Activated CD4-positive, alpha-beta memory T cell treated with anti-CD3 and anti-CD28 coated beads, Interleukin-2, amount 10 ng/mL, durations not matched to agents 7 days and 5 days (primary cell): ENCODE measurements around the gene LNX1. TPM values are rescaled to one million over a fixed set of nuclear protein-coding genes. Genes with fewer than 3 reads are reported as not detected.

Experiments
- CTCF ChIA-PET: fragments of 350-600 bp; sonication (Branson Sonifier 250); formaldehyde crosslinking; loops from one replicate; lab custom pipeline; 2021; ENCODE audit warnings: antibody characterized with exemption, inconsistent platforms; lab: Charles Lee
- POLR2A ChIA-PET: fragments of 350-600 bp; sonication (Branson Sonifier 250); formaldehyde crosslinking; loops from one replicate; lab custom pipeline; 2021; ENCODE audit warnings: antibody characterized with exemption; lab: Charles Lee
- DNase-seq: peaks from one replicate; pipeline ENCODE4 v3.0.0-alpha.2; 2020
- H3K27ac Mint-ChIP-seq: one replicate; pipeline ENCODE4 v1.8.0; 2021; ENCODE audit warnings: mild to moderate bottlenecking, mixed read lengths
- H3K27me3 Mint-ChIP-seq: one replicate; pipeline ENCODE4 v1.8.0; 2021; ENCODE audit warnings: mixed read lengths
- H3K36me3 Mint-ChIP-seq: one replicate; pipeline ENCODE4 v1.8.0; 2021; ENCODE audit warnings: low read depth, mixed read lengths
- H3K4me1 Mint-ChIP-seq: one replicate; pipeline ENCODE4 v1.8.0; 2021; ENCODE audit warnings: mixed read lengths
- H3K4me3 Mint-ChIP-seq: one replicate; pipeline ENCODE4 v1.8.0; 2021; ENCODE audit warnings: mild to moderate bottlenecking, mixed read lengths
- H3K9me3 Mint-ChIP-seq: one replicate; pipeline ENCODE4 v1.8.0; 2021; ENCODE audit warnings: mixed read lengths
- total RNA-seq, 2 experiments: library from RNA; stranded (reverse); gene quantifications; one replicate each; pipeline ENCODE4 v1.2.3, GENCODE V29; 2021

LNX1 gene
- total RNA-seq, 2 experiments from 2014 or later: not detected

DNA sequence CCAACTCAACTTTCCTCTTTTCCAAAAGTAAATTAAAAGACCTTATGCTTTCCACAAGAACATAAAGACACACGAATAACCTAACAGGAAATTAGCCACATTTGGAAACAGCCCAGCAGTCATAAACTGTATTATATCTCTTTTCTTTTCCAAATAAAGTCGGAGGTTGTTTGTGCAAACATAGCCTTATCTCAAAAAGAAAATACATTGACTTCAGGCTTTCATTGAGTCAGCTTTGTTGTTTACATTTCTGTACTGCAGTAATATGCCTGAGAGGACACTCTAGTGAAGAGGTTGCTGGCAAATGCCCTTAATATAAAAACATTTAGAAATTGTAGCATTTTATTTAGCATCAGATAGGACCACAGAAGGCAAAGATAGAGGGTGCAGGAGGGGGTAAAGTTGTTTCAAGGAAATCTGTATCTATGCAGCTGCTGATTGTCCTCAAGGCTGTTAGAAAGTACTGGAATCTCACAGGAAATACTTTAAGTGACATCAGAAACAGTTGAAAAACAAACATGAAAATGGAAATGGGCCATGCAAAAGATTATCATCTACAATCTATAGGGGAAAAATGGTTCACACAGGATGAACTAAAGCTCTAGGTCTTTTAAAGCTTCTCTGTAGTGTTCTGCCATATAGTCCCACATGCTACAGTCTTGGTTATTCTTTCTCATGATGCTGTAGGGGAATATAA lies 14.5 kb downstream of the LNX1 start:
- Mint-ChIP-seq H3K4me1 (no peaks in the 10 kb centered on the region), H3K27me3 (peaks cover 3% of the 10 kb centered on the region), H3K27ac (no peak overlapping the region), H3K36me3 (no peaks in the 10 kb centered on the region), H3K4me3 (no peak overlapping the region), H3K9me3 (no peaks in the 10 kb centered on the region)
- ChIA-PET POLR2A (no interaction called here), CTCF (no interaction called here)
- no peak for DNase-seq

DNA sequence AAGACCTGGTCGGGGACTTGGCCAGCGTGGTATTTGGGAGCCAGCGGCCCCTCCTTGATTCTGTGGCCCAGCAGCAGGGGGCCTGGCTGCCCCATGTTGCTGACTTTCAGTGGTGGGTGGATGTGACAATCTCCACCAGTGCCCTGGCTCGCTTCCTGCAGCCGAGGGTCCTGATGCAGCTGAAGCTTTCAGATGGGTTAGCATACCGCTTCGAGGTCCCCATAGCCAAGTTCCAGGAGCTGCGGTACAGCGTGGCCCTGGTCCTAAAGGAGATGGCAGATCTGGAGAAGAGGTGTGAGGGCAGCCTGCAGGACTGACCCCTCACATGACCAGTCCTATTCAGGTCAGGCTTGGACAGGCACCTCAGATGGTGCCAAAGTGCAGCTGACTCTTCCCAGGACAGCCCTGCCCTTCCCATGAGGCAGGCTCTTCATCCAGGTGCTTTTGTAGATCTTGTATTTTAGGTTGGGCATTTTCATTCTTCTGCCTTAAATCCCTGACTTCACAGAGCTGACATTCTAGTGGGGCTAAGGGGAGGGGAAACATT lies 15.1 kb downstream of the LNX1 start:
- no peaks in the 10 kb centered on the region for H3K9me3 Mint-ChIP-seq
- H3K27ac Mint-ChIP-seq: no peak overlapping the region
- ChIA-PET POLR2A (no interaction called here), CTCF (no interaction called here)
- DNase-seq: no peak
- H3K4me1 Mint-ChIP-seq: no peaks in the 10 kb centered on the region
- H3K36me3 Mint-ChIP-seq: no peaks in the 10 kb centered on the region
- H3K27me3 Mint-ChIP-seq: peaks cover 2% of the 10 kb centered on the region
- no peak overlapping the region for H3K4me3 Mint-ChIP-seq

DNA sequence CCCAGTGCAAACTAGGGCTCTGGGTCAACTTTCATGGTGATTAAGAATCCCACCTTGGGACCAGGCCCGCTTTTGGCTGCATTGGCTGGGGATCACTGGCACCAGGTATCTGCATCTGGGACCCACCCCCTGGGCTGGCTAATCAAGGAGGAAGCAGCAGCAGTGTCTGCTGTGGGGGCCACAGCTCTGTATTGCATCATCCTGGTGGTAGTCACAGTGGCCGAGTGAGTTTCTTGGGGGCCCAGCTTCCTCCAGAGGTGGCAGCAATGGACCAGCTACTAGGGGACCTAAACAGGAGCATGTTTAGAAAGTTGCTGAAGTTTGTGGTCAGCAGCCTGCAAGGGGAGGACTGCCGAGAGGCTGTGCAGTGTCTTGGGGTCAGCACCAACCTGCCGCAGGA lies 15.7 kb downstream of the LNX1 start:
- Mint-ChIP-seq H3K4me3 (no peak overlapping the region), H3K27me3 (peaks cover 2% of the 10 kb centered on the region), H3K27ac (no peak overlapping the region), H3K9me3 (no peaks in the 10 kb centered on the region), H3K36me3 (no peaks in the 10 kb centered on the region), H3K4me1 (no peaks in the 10 kb centered on the region)
- POLR2A ChIA-PET: no interaction called here
- CTCF ChIA-PET: no interaction called here
- DNase-seq: no peak

DNA sequence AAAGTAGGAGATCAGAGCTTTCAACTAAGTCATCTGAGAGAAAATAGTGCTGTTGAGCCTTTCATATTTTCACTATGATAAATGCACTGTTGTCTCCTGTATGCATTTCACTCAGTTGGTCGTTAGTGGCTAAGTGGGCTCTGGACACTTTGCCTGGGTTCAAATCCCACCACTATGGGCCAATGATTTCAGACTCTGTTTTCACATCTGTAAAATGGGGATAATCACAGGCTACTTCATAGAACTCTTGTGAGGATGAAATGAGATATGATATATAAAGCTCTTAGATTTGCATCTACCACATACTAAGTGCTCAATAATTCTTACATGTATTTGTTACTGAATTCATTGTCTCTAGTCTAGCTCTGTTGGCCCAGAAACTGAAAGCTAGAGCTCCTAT lies 16.8 kb downstream of the LNX1 start:
- Mint-ChIP-seq H3K36me3 (no peaks in the 10 kb centered on the region), H3K27me3 (no peaks in the 10 kb centered on the region), H3K4me1 (no peaks in the 10 kb centered on the region), H3K9me3 (no peaks in the 10 kb centered on the region), H3K4me3 (no peak overlapping the region), H3K27ac (no peak overlapping the region)
- CTCF ChIA-PET: no interaction called here
- POLR2A ChIA-PET: no interaction called here
- DNase-seq: no peak

DNA sequence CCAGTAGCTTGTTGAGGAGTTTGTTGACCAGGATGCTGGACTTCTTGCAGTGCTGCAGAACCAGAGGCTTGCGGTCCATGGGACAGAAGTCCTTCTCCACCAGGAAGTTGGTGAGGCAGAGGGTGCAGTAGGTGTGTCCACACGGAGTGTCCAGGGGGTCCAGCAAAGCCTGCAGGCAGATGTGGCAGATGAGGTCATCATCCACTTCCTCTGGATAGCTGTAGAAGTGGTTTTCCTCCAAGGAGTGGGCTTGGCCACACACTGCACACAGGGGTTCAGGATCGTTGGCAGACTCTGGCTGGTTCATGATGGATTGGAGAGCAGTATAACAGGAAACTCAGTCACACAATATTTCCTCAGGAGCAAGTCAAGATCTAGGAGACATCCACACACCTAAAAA lies 17.6 kb downstream of the LNX1 start:
- no peak overlapping the region for H3K27ac Mint-ChIP-seq
- no peaks in the 10 kb centered on the region for H3K9me3 Mint-ChIP-seq
- ChIA-PET POLR2A (no interaction called here), CTCF (no interaction called here)
- H3K36me3 Mint-ChIP-seq: no peaks in the 10 kb centered on the region
- no peaks in the 10 kb centered on the region for H3K4me1 Mint-ChIP-seq
- no peak overlapping the region for H3K4me3 Mint-ChIP-seq
- DNase-seq: no peak
- H3K27me3 Mint-ChIP-seq: no peaks in the 10 kb centered on the region

DNA sequence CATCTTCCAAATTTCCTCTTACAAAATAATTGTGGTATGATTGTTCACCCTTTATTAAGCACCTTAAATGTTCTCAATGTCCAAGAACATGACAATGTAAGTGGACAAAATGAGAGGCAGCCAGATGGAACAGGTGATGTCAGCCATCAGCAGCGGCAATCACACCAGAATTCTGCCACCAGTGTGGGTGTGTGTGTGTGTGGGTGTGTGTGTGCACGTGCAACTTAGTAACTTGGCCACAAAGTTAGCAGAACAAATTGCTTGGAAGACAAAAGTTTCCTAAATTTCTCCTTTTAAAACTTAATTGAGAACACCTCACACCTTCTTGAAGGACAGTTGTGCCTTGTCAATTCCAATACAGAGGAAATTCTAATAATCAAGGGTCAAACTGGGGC lies 18.7 kb downstream of the LNX1 start:
- no peak overlapping the region for H3K4me3 Mint-ChIP-seq
- H3K4me1 Mint-ChIP-seq: no peaks in the 10 kb centered on the region

DNA sequence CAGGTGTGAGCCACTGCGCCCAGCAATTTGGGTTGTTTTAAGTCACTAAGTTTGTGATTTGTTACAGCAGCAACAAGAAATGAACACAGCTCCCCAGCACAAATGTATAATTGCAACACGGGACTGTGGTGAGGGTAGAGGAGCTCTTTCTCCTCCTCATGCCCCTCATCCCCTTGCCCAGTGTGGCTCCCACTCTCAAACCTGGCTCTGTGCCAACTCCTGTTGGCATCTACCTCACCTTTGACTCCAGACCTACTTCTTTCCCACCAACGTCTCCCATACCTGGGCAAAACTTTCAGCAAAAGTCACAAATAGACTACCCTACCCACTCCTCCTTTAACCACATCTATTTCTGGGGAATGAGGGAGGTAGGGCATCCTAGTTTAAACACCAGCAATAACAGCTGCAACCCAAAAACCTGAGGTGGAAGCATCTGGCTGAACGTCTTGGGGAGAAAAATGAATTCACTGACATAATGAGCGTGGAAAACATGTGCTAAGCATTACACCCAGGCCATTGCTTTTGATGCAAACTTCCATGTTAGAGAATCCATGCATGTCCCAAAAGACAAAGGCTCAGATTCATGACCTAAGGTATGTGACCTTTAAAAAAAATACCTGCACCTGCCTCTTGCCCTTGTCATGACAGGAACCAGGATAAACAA lies 19.2 kb downstream of the LNX1 start:
- CTCF ChIA-PET: no interaction called here

More for the DNA sequence above, 18.7 kb downstream of the LNX1 start:
- no peak for DNase-seq
- CTCF ChIA-PET: no interaction called here
- Mint-ChIP-seq H3K27ac (no peak overlapping the region), H3K9me3 (no peaks in the 10 kb centered on the region), H3K36me3 (no peaks in the 10 kb centered on the region), H3K27me3 (no peaks in the 10 kb centered on the region)
- POLR2A ChIA-PET: no interaction called here

DNA sequence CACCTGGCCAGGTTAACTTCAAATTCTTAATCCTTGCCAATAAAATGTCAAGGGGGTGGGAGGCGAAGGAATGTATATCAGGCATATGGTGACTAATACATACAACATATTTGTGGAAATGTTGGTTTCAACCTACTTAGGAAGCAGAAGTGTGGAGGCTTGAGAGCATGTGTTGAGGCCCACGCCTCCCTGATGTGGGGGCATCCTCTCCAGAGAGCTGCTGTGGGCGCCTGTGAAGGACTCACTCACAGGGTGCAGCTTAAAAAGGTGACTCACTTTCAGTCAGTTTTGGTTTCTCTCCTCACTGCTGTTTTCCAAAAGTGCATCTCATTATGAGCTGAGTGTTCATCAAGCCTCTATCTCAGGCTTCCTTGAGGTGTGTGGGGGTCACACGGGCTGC lies 27.5 kb downstream of the LNX1 start:
- Mint-ChIP-seq H3K36me3 (no peaks in the 10 kb centered on the region), H3K27ac (no peak overlapping the region), H3K27me3 (no peaks in the 10 kb centered on the region), H3K4me1 (no peaks in the 10 kb centered on the region), H3K9me3 (no peaks in the 10 kb centered on the region), H3K4me3 (no peak overlapping the region)
- CTCF ChIA-PET: no interaction called here
- POLR2A ChIA-PET: no interaction called here
- DNase-seq: no peak

More for the DNA sequence above, 19.2 kb downstream of the LNX1 start:
- Mint-ChIP-seq H3K4me1 (no peaks in the 10 kb centered on the region), H3K9me3 (no peaks in the 10 kb centered on the region), H3K4me3 (no peak overlapping the region), H3K27me3 (no peaks in the 10 kb centered on the region), H3K36me3 (no peaks in the 10 kb centered on the region), H3K27ac (no peak overlapping the region)
- POLR2A ChIA-PET: no interaction called here
- DNase-seq: no peak

DNA sequence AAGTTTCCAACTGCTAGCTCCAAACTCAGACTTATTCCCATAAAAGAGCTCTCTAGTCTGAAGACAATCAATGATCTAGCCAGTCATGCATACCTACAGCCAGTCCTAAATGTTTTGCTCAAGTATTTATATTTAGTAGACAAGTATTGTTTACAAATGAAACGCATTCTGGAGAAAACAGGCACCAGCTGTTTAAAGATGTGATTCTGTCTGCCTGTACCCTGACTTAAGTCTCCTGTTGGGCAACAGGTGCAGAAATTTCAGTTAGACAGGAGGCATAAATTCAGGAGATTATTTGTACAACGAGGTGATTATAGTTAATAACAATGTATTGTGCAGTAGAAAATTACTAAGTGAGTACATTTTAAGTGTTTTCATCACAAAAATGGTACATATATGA lies 28.9 kb downstream of the LNX1 start:
- DNase-seq: no peak
- POLR2A ChIA-PET: no interaction called here
- H3K4me3 Mint-ChIP-seq: no peak overlapping the region
- H3K27me3 Mint-ChIP-seq: no peaks in the 10 kb centered on the region
- H3K9me3 Mint-ChIP-seq: no peaks in the 10 kb centered on the region
- H3K27ac Mint-ChIP-seq: no peak overlapping the region
- no peaks in the 10 kb centered on the region for H3K36me3 Mint-ChIP-seq
- CTCF ChIA-PET: no interaction called here
- H3K4me1 Mint-ChIP-seq: no peaks in the 10 kb centered on the region

DNA sequence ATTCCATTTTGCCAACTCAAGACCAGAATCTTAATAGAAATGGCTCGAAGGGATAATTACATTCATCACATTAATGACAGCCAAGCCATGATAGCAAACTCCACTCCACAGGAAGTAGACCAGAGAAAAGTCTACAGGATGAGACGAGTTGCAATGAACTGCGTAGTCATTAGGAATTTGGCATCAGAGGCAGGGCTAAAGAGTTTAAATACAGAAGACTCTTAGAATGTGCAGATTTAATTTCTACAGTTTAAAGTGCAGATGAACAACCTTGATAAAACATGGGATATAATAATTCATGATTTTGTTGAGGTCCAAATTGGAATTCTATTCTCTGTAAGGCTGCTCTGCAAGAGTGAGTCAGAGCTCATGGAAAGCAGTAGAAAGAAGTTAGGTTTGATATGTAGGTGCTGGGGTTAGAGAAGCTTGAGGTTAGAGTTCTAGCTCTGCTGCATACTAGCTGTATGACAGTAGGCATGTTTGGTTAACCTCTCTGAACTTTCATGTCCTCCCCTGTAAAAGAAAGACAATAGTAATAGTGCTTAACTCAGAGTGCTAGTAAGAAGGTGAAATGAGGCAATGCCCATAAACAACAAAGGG lies 32.2 kb downstream of the LNX1 start:
- no peaks in the 10 kb centered on the region for H3K4me1 Mint-ChIP-seq
- ChIA-PET POLR2A (no interaction called here), CTCF (no interaction called here)

DNA sequence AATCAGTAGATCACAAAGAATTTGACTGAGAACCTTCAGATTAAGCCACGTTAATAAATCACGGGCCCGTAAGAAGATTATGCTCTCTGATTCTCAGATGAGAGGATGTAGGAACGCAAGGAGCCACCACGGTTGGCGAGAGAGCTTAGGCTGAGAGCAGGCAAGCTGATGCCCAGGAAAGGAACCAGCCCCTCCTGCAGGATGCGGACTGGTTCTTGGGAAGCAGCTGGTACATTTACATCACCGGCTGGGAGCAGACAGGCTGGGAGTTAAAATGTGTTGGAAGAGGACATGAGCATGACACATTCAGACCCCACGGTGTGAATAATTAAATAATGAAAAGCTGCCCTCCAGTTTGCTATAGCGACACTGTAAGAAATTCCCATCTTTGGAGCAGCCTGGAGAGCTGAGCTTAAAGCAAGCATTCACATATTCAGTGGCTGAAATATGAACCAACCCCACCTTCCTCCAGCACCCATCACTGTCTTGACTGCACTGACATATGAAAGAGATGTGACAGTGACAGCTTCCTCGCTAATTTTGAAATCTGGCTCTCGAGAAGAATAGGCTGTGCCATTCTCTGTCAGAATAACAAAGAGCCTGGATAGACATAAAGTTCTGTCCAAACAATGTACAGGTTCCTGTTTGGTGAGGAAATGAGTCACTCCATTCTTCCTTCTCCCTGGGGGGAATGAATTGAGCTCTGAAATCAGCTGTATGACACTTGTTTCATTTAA lies 33.1 kb downstream of the LNX1 start:
- CTCF ChIA-PET: no interaction called here
- DNase-seq: no peak
- Mint-ChIP-seq H3K27me3 (peaks cover 4% of the 10 kb centered on the region), H3K27ac (no peak overlapping the region), H3K36me3 (no peaks in the 10 kb centered on the region), H3K4me1 (no peaks in the 10 kb centered on the region), H3K4me3 (no peak overlapping the region), H3K9me3 (no peaks in the 10 kb centered on the region)
- POLR2A ChIA-PET: no interaction called here

More for the DNA sequence above, 32.2 kb downstream of the LNX1 start:
- no peak for DNase-seq
- Mint-ChIP-seq H3K27me3 (peaks cover 4% of the 10 kb centered on the region), H3K4me3 (no peak overlapping the region), H3K36me3 (no peaks in the 10 kb centered on the region), H3K27ac (no peak overlapping the region), H3K9me3 (no peaks in the 10 kb centered on the region)

DNA sequence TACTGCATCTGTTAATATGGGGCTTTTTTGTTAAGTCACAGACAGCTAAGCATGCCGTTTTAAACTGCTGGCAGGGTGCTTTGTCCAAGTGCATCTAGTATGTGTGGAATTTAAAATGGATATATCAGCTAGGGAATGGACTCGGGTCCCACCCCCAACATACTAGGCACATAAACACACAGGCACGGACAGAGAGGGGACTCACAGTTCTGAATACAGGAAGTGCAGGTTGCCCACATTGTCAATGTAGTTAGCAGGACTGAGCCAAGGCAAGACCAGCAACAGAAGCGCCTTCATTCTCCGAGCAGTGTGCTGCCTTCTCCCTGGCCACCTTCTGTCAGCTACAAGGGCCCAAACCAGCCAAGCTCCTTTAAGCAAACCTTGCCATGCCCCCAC lies 33.6 kb downstream of the LNX1 start:
- ChIA-PET CTCF (no interaction called here), POLR2A (no interaction called here)
- H3K9me3 Mint-ChIP-seq: no peaks in the 10 kb centered on the region
- H3K36me3 Mint-ChIP-seq: no peaks in the 10 kb centered on the region
- H3K27ac Mint-ChIP-seq: no peak overlapping the region
- no peak overlapping the region for H3K4me3 Mint-ChIP-seq
- no peaks in the 10 kb centered on the region for H3K4me1 Mint-ChIP-seq
- H3K27me3 Mint-ChIP-seq: peaks cover 4% of the 10 kb centered on the region
- DNase-seq: no peak

DNA sequence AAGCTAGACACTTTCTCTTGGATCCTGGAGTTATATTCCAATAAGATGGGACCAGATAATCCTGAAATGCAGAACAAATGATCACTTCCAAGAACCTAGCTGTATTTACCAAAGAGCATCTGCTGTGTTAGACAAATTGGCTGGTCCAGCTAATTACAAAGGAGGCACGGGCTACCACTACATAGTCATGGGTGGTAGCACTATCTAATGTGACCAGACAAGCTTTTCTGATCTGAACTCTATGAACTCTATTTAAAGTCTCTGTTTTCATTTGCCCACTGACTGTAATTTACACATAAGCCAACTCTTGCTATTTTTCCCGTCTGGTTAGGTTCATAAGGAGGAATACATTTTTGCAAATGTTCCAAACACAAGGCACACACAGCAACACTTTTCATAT lies 34.6 kb downstream of the LNX1 start:
- Mint-ChIP-seq H3K36me3 (no peaks in the 10 kb centered on the region), H3K27me3 (peaks cover 4% of the 10 kb centered on the region), H3K4me1 (no peaks in the 10 kb centered on the region), H3K4me3 (no peak overlapping the region), H3K27ac (no peak overlapping the region), H3K9me3 (no peaks in the 10 kb centered on the region)
- DNase-seq: no peak
- ChIA-PET POLR2A (no interaction called here), CTCF (no interaction called here)
